ENCODE results near the gene CHMP6.

CHMP6 gene

DNA sequence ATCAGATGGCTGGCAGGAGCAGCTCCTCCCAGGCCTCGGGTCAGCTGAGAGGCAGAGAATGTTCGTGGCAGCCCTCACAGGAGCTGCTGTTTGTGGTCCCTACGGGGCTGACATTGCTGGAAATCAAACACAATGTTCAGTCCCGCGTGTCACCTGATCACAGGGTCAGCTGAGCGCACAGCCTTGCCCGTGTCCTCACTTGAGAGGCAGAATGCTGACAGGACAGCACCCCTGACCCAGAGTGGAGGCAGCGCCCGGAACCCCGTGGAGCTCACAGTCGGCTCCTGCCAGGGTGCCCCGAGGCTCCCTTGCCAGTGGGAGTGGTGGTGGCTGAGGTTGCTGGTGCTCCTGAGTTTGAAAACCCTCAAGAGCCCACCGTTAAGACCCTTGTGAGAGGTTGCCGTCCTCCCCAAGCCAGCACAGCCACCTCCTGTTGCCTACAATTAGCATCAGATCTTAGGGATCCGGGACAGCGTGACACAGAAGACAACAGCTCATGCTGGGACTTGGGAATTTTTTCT, 3.6 kb upstream of the CHMP6 start:
- FAIRE-seq (no peak), DNase-seq (ENCODE audit: insufficient read length, low spot score) (no peak)
- no peak for TF ChIP-seq POLR2A (IDR thresholded peaks at IDR 0.05; ENCODE audit: low read depth, low read length)

DNA sequence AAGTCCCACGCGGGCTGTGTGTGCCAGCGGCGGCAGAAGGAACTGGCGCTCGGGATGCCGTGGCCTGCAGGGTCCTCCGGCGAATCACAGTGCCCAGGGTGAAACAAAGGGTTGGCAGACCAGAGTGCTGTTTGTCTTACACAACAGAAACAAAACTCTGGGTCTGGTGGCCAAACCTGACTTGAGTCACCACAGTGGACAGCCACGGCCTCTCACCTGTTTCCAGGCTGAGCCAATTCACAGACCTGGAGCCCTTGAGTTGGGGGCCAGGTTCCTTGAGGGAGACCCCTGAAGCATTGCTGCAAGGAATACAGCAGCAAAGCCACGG, 2.1 kb upstream of the CHMP6 start:
- FAIRE-seq, result no peak
- TF ChIP-seq POLR2A (IDR thresholded peaks at IDR 0.05; ENCODE audit: low read depth, low read length), result no peak

DNA sequence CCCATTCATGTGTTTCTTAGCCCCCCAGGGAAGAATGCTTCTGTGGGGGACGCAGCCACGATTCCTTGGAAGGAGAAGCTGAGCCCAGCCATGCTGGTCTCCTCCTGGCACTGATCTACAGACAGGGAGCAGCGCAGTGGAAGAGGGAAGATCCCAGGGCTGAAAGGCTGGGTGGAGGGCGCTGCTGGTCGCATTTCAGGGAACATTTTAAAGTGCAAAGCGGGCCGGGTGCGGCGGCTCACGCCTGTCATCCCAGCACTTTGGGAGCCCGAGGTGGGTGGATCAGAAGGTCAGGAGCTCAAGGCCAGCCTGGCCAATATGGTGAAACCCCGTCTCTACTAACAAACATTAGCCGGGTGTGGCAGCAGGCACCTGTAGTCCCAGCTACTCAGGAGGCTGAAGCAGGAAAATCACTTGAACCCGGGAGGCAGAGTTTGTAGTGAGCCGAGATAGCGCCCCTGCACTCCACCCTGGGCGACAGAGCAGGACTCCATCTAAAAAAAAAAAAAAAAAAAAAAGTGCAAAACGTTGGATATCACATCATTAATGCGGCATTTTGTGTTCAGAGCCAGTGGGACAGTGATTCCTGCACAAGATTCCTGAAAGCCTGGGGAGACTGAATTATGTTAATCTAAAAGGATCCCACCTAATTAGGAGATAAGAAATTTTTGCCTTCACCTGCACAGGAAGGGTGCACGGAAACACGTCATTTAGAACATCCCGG, 558 bp upstream of the CHMP6 start:
- DNase-seq (ENCODE audit: insufficient read length, low spot score) (no peak), FAIRE-seq (no peak)
- TF ChIP-seq POLR2A (IDR thresholded peaks at IDR 0.05; ENCODE audit: low read depth, low read length), result no peak

More for the DNA sequence above, 2.1 kb upstream of the CHMP6 start:
- no peak for DNase-seq (ENCODE audit: insufficient read length, low spot score)

DNA sequence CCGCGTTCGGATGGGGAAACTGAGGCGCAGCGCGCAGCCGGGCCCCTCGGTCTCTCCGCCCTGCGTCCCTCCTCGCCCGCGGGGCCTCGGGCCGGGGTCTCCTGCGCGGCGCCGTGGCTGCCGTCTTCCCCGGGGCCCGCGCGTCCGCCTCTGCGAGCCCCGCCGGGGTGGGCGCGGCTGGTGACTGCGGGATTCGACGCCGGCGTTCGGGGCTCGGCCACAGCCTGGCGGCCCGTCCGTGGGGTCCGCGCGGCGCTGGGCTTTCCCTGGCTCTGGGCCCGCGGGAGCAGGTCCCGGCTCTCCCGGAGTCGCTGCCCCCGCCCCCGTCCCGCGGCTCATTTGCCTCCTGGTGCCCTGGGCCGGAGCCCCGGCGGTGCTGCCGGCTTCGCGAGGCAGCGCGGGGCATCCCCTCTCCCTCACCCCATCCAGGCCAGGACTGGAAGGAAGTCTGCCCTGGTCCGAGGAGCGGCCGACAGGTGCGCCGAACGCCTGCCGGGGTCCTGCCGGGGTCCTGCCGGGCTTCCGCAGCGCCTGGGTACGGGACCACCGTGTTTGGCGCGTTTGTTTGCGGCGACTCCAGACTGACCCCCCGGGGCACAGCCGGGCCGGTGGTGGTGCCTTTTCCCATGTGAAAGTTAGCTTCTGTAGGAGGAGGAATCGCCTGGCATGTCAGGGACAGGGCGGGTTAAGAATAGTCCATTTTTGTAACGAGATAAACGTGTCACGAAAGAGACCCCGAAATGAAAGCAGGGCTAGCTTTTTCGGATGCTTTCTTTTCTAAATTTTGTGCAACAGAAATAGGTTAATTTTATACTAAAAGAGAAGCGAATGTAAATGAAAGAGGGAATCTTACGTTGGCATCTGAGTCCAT, 671 bp downstream of the CHMP6 start:
- DNase-seq (ENCODE audit: insufficient read length, low spot score) (no peak), FAIRE-seq (no peak)
- TF ChIP-seq POLR2A (IDR thresholded peaks at IDR 0.05; ENCODE audit: low read depth, low read length), result no peak

DNA sequence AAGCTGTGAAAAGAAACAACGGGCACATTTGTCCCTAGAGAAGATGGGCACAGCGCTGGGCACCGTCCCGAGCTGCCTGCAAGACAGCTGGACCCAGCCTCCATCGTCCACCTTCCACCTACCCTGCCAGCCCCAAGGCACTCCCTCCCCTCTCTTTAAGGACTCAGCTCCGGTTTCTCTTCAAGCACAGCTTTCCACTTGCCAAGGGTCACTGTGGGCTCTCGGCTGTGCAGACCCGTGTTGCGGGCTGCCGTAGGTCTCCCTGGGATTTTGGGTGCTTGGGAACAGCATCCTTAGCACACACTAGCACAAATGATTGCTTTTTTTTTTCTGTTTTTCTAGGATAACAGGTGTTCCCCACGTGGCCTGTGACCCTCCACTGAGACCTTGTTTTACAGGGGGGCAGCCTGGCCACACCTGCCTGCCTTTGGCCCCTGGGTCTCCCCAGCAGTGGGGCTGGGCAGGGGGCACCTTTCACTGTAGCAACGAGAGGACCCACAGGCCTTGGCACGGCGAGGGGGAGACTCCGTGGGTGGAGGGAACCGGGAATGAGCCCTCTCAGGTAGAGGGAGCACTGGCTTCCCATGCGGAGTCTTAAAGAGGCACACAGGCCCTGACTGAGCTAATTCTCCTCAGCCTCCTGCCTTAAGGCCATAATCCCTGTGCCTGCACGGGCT, 1.4 kb downstream of the CHMP6 start:
- DNase-seq (ENCODE audit: insufficient read length, low spot score) (no peak), FAIRE-seq (no peak)
- TF ChIP-seq POLR2A (IDR thresholded peaks at IDR 0.05; ENCODE audit: low read depth, low read length), result no peak

DNA sequence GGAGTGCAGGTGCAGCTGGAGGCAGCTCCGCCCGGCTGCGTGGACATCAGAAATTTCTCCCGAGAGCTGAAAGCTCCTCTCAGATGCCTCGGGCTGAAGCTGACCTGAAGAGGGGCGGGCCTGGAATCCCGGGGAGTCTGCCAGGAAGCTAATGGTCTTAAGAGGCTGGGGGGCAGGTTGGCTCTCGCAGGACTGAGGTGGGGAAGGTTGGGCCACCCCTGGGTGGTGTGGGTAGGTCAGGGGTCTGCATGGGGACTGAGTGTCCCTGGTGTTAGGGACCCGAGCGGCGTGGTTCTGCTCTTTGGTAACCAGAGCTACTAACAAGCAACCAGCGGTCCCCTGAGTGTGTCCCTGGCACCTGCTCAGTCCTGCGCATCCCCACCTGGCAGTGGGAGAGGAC, 3.5 kb downstream of the CHMP6 start:
- DNase-seq (ENCODE audit: insufficient read length, low spot score) (no peak), FAIRE-seq (no peak)
- no peak for TF ChIP-seq POLR2A (IDR thresholded peaks at IDR 0.05; ENCODE audit: low read depth, low read length)

DNA sequence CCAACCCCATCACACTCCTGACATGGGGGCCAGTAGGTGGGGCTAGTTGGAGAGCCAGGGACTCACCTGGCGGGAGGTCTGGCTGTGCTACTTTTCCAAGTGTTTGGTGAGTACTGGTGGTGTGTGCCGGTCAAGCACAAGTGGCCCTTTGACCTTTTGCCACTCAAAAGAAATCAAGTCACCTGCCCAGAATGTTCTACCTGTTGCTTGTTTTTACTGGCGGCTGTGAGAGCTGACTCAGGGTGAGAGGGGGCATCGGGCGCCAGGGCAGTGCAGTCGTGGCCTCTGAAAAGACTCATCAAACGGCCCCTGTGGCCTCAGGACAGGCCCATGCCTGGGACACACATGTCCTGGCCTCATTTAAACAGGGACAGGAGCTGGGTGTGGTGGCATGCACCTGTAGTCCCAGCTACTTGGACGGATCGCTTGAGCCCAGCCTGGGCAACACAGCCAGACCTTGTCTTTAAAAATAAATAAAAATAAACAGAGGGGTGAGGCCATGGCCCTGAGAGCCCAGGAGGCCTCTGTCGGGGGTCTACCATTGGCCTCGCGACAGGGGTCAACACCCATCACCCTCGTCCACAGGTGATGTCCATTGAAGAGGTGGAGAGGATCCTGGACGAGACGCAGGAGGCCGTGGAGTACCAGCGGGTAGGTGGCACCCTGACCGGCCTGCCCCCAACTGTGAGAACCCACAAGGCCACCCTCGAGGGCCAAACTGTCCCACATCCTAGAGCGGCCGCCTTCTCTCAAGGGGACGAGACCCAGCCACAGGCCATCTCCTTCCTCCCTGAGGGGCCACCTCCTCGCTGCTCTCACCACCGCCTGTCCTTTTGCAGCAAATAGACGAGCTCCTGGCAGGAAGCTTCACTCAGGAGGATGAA, 5.0 kb downstream of the CHMP6 start:
- 0 out of 2 replicates have a peak, but pooled peaks have one; percentile 3 for TF ChIP-seq POLR2A (IDR thresholded peaks at IDR 0.05; ENCODE audit: low read depth, low read length)
- DNase-seq (ENCODE audit: insufficient read length, low spot score) (no peak), FAIRE-seq (no peak)

DNA sequence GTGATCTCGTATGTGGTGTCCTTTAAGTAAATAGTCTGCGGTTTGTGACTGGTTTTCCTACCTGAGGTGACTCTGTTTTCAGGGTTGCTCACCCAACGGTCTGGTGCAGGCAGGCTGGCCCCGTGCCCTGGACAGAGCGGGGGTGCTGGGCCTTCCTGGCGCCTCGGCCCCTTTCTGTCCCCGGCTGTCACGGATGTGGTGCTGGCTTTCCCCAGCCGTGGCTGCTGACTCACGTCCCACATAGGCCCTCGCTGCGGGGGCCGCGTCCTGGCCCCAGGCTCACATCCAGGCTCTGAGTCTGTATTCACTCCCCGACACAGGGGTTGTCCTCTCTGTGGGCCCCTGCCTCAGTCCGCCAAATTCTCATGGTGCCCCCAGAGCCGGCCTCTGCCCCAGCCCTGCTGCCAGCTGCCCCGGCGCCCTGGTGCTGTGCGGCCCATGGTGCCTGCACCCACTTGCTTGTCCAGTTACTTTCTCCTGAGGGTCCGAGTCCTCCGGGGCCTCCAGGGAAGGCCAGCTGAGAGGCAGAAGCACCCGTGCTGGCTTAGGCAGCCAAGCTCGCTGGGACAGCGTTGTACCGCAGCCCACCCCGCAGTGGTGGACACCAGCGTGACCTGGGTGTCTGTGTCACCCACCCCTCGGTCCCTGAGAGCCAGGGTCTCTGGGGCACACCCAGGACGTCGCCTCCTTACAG, 5.9 kb downstream of the CHMP6 start:
- DNase-seq (ENCODE audit: insufficient read length, low spot score), result peak; percentile 98
- no peak for FAIRE-seq
- 0 out of 2 replicates have a peak, but pooled peaks have one; percentile 22 for TF ChIP-seq POLR2A (IDR thresholded peaks at IDR 0.05; ENCODE audit: low read depth, low read length)

DNA sequence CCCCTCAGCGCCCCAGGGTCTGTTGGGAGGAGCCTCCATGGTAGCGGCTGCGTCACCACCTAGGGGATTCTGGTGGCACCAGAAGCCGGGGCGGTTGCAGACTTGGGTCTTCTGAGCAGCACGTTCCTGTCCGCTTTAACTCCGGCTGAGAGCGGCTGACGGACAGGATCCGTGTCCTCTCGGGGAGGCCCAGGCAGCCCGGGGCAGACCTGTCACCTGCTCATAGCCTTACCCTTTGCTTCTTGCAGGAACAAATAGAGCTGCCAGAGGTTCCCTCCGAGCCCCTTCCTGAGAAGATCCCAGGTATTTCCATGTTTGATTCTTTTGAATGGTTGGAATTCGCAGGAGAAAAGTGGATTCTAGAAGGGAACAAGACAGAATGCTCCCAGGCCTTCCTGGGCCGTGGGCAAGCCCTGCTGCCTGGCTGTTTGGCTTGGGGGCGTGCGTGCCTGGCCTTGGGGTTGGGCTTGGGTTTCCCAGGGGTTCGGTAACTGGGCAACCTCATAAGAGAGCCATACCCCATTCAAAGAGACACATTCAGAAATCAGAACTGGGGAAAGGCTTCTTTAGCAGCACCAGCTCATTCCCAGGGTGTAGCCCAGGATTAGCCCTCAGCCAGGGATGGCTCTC, 6.6 kb downstream of the CHMP6 start:
- TF ChIP-seq POLR2A (IDR thresholded peaks at IDR 0.05; ENCODE audit: low read depth, low read length), result no peak
- DNase-seq (ENCODE audit: insufficient read length, low spot score) (no peak), FAIRE-seq (no peak)

DNA sequence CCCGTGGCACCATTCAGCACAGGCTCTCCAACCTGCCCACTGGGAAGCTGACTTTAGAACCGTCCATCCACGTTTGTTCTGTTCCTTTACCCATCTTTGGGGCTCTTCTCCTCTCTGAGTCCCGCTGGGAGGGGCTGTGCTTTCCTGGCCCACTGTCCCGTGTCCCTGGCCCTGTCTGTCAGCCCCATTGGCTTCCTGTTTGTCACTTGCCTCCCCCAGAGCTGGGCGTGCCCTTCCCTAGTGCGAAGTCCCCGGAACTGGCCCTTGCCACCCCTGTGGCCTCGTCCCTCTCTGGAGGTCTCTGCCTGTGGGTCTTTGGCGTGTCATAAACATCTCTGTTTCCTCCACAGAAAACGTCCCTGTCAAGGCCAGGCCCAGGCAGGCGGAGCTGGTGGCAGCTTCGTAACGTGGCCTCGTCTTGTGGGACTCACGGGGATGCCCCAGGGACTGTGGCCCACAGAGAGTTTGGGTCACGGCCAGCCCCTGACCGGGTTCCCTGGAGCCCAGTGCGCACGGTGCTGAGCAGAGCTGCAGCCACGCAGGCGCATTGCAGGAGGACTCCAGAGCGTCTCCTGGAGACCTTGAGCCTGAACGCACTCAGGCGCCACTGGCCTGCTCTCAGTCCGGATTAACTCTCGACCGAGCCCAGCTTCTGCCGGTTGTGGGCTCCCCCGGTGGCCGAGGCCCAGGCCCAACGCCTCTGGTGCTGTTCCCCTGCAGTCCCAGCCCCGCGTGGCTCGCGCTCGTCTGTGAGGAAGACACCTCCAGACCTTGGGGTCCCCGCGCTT, 7.3 kb downstream of the CHMP6 start:
- DNase-seq (ENCODE audit: insufficient read length, low spot score) (no peak), FAIRE-seq (no peak)
- no peak for TF ChIP-seq POLR2A (IDR thresholded peaks at IDR 0.05; ENCODE audit: low read depth, low read length)

DNA sequence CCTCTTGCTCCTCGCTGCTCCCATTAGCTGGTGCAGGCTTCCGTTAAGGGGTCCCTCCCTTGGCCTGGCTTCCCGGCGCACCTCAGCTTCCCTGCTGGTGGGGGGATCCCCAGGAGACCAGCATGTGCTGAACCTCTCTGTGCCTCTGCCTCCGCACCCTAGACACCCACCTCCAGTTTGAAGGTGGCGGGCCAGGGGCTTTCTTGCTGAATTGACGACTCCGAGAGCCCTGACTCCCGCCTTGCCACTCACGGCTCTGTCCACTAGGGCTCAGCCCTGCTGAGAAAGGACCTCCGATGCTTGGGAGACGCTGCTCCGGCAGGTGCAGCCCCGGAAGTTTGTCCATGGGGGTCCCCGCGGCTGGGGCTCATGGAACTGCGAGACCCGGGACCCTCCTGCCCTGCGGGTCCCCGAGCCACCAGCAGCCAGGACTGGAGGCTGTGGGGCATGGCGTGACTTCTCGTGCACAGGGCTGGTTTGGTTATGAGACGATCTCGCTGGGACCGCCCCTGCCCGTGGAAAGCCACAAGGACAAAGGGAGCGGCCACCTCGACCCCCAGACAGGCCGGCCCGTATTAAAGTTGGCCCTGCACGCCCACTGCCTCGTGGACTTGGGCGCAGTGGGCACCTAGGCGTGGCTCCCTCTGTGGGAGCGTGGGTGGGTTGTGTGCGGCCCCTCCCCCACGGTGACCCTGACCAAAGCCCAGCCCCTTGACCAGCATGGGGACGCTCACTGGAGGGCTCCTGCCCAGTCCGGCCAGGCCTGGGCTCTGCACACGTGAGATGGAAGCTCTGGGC, 8.1 kb downstream of the CHMP6 start:
- no peak for DNase-seq (ENCODE audit: insufficient read length, low spot score)
- TF ChIP-seq POLR2A (IDR thresholded peaks at IDR 0.05; ENCODE audit: low read depth, low read length), result no peak
- FAIRE-seq, result no peak
